Glomerular visceral epithelial cell (primary cell): ENCODE results near the gene THOC6.
"Not testable (repeated sequence)": the region's sequence is repeated elsewhere in the genome, so short reads cannot be mapped to it uniquely, and the experiment has no call there.

ENCODE experiments used
- DNase-seq: peaks from one replicate; pipeline ENCODE4 v3.0.0-alpha.2; 2016; ENCODE audit errors: extremely low spot score

THOC6 gene

DNA sequence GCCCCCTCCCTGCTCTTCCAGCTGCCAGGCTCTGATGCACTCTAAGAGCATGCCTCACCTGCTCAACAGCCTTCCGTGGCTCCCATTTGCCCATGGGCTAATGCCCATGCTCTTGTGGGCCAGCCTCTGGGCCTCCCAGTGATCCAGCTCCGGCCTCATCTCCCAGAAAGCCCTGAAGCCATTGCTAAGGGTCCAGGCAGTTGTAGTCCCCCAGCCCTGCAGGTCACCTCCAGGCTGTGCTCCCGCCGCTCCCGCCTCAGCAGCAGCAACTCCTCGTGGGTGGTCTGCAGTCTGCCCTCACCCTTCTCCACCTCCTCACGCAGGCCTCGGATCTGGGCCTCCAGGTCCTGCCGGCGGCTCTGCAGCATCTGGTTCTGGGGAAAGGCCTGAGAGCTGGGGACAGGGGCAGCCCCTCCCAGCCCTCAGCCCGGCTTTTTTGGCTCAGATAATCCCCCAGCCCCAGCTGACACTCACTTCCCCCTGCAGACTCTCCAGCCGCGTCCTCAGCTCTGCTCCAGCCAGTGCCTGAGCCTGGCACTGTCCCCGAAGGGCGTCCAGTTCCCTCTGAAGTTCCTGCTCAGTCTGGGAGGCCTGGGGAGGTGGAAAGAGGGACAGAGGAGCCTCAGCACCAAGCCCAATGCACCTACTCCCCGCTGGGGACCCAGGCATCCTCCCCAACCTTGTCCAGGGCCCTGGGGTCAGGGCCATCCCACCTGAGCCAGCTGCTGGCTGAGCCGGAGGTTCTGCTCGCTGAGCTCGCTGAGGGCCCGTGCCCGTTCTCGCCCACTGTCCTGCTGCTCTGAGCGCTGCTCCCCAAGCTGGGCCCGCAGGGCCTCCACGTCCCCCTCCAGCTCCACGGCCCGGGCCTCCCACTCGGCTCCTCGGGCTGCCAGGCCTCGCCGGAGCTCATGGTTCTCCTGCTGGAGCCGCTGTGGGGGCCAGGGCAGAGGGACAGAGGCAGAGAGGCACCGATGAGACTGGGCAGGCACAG lies 6.7 kb downstream of the THOC6 start:
- DNase-seq: no peak

DNA sequence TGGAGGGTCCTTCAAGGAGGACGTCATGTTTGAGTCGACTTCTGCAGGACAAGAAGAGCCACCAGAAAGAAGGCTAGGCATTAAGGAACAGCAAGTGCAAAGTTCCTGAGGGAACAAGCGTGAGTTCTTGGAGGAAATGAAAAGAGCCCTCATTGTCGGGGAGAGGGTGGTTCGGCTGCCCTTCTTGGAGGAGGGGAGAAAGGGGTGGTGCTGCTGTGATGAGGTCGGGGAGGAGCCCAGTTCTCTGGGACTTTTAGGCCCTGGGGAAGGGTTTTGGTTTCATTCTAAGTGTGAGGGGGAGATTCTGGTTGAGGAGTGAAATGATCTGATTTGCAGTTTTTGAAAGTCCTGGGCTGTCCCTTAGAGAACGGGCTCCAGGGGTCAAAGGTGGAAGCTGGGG lies 8.8 kb downstream of the THOC6 start:
- no peak for DNase-seq

DNA sequence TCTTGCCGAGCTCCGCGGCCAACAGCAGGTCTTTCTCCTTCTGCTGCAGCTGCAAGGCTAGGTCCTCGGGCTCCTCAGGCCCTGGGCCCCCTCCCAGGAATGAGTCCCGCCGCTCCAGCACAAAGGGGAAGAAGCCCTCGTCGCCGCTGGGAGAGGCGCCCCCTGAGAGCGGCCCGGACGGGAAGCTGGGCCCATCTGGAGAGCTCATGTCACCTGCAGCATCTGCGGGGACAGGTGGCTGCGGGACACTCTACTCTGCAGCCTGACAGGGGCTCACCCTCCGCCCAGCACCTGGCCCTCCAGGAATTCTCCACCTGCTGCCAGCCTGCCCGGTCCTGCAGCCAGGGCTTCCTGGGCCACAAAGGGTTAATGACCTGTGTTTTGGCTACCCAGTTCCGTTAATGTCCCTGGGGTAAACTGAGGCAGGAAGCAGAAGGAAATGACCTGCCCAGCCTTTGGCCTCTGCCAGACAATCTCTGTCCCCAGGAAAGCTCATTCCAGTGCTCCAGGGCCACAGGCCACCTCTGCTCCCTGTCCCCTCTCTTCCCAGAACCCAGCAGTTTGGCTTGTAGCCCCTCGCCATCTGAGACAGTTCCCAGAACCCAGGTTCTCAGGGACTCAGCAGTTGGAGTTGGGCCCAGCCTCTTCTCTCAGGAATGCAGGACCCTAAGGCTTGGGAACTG lies 11.6 kb downstream of the THOC6 start:
- DNase-seq: no peak

DNA sequence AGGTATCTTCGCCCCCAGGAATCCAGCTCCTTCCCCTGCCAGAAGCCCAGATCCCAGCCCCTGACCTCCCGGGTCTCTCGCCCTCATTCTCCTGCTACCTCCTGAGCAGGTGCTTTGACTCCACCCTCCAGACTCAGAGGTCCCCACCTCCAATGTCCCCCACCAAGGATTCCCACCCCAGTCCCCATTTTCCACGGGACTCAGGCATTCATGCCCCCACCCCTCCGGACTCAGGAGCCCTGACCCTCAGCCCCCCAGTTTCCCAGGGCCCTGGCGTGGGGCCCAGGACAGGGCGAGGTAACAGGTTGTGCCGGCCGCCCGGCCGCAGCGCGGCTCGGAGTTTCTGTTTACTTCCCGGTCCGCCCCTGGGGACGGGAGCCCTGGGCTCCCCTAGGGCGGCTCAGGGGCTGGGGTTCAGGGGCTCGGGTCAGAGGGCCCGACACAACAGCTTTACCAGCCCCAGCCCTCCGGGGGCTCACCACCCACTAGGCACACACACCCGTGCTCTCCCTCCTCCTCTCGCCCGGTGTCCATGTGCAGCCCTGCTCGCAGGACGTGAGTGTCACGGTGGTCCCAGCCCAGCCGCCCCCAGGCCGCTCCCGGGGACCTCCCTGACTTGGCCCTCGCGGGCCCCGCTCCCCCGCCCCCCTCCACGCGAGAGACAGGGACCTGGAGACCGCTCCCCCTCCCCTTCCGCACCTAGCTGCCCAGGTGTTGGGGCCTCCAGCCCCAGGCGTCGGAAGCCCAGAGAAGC lies 12.3 kb downstream of the THOC6 start:
- DNase-seq: no peak

DNA sequence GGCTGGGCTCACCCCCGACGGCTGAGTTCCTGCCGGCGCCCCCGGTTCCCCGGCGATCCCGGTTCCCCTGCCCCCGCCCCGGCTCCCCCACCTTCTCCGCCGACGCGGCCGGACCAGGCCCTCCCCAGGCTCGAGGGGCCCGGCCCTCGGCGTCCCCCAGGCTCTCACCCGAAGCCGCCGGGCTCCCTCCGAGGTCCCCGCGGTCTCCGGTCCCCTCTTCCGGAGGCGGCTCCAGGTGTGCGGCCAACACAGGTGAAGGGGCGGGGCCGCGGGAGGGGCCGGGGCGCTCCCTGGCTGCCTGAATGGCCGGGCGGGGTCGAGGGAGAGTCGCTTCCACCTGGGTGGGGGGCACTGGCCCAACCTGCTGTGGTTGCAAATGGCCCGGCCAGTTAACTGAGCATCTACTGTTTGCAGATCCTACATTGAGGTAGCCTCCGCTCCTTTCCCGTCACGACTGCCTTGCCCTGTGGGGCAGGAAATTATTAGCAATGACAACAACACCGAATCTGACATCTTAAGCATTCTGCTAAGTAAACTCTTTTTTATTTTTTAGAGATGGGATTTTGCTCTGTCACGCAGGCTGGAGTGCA lies 13.0 kb downstream of the THOC6 start, which contains the start of gene BICDL2:
BICDL2 (minus strand) TSS at position 219 of the 590 bp plus-strand sequence. CDS start 1,448 bp downstream, outside the sequence.
- no peak for DNase-seq

DNA sequence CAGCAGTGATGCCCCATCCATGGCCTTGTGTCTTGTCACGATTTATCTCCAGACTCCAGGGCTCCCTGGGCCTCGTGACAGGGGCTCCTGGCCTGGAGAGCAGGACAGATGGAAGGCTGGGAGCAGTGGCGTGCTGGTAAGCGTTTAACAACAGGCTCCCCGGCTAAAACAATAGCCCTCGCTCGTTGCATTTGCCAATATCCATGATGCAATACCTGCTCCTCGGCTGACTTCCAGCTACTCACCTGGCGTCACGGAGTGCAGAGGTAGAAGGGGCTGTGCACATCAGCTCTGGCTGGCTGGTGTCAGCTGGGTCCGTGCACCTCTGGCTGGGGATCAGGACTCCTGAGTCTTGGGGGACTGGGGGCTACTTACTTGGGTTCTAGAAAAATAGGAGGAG lies 14.4 kb downstream of the THOC6 start:
- no peak for DNase-seq

DNA sequence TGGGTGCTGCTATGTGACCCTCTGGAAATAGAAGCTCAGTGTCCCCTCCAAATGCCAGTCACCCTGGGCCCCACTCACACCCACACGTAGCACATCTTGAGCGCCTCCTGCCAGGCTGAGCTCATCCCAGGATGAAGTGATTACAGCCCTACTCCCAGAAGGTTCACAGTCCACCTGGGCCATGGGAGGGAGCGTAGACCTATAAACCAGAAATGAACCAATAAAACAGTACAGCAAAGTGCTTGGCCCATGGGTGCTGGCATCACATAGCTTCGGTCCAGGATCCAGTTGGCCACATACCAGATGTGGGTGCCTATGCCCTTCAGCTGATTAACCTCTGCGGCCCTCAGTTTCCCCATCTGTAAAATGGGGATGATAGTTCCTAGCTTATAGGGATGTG lies 15.1 kb downstream of the THOC6 start:
- DNase-seq: no peak

DNA sequence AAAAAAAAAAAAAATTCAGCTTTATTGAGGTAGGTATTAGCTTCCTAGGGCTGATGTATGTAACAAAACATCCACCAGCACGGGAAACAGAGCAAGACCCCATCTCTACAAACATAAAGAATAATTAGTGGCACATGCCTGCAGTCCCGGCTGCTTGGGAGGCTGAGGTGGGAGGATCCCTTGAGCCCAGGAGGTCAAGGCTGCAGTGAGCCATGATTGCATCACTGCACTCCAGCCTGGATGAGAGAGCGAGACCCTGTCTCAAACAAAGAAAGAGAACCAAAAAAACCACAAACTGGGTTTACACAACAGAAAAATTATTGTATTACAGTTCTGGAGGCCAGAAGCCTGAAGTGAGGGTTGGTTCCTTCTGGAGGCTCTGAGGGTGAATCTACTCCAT lies 18.5 kb downstream of the THOC6 start:
- DNase-seq: no peak

DNA sequence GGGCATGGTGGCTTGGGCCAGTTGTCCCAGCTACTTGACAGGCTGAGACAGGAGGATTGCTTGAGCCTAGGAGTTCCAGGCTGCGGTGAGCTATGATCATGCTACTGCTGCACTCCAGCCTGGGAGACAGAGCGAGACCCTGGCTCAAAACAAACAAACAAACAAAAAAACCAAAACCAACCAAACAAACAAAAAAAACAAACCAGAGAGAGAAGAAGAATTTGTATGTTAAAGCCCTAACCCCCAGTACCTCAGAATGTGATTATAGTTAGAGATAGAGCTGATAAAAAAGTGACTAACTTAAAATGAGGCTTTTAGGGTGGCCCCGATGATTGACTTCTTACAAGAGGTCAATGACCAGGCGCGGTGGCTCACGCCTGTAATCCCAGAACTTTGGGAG lies 20.9 kb downstream of the THOC6 start:
- DNase-seq: no peak

DNA sequence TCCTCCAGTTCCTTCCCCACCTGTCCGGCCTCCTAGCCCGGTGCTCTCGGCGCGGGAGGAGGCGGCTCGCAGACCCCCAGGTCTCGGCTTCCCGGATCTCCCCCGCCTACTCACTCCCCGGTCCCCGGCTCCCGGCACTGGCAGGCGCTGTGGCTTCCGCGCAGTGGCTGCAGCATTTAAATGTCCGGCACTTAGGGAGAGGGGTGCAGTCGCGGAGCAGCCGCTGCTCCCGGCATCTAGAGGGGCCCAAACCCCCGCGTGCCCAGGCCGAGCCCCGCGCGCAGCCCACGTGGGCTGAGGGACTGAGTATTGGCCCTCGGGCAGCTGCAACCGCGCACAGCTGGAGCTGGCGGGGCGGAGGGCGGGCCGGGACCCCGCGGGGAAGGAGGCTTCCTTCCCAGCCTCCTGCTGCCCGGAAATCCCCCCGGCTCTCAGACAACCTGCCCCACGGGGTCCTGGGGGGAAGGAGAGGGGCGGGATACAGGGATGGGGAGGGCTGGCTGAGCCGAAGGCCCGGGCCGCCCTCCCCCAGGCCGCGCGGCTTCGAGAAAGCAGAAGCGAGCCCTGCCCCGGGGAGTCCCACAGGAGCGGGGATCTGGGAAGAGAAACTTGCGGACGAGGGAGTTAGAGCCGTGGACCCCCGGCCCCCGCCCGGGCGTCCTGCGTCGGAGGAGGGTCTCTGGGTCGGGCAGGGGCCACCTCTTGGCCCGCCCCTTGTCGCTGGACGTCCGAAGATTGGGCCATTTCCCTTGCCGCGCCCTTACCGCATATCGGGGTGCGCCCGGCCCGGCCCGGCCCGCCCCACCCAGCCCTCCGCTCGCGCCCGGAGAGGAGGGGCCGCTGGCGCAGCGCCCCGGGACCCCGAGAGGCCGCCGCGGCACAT lies 22.2 kb downstream of the THOC6 start, which contains the start of gene MMP25:
MMP25 (plus strand) TSS at position 804 of the 883 bp plus-strand sequence. CDS start 357 bp downstream, outside the sequence.
- DNase-seq: no peak

DNA sequence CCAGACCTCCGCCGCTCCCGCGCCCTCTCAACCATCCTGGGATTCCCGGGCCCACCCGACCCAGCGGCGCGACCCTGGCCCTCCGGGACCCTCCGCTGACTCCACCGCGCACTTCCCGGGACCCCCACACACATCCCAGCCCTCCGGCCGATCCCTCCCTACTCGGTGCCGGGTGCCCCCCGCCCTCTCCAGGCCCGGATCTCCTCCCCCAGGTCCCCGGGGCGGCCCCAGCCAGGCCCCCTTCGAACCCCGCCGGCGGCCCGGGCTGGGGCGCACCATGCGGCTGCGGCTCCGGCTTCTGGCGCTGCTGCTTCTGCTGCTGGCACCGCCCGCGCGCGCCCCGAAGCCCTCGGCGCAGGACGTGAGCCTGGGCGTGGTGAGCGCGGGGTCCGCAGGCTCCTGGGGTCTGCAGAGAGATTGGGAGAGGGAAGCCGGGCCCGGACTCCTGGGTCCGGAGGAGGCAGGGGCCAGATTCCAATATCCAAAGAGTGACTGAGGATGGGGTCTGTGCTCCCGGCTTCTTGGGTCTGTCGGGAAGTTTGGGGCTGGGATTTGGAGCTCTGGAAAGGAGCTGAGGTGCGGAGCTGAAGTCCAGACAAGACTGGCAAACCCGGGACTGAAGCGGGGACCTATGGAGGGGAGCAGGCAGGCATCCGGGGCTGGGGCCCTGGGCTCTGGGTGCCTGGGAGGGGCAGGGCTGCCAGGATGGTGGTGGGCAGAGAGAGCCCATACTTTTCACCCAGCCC lies 23.0 kb downstream of the THOC6 start:
- DNase-seq: no peak

DNA sequence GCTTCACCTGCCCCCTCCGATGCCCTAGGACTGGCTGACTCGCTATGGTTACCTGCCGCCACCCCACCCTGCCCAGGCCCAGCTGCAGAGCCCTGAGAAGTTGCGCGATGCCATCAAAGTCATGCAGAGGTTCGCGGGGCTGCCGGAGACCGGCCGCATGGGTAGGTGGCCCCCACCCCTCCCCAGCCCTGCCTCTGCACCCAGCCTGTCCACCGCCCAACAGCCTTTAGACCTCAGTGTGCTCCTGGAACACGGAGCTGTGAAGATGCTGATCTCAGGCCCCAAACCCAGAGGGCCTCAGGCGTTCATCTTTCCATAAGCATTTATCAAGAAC lies 23.5 kb downstream of the THOC6 start:
- DNase-seq: no peak

DNA sequence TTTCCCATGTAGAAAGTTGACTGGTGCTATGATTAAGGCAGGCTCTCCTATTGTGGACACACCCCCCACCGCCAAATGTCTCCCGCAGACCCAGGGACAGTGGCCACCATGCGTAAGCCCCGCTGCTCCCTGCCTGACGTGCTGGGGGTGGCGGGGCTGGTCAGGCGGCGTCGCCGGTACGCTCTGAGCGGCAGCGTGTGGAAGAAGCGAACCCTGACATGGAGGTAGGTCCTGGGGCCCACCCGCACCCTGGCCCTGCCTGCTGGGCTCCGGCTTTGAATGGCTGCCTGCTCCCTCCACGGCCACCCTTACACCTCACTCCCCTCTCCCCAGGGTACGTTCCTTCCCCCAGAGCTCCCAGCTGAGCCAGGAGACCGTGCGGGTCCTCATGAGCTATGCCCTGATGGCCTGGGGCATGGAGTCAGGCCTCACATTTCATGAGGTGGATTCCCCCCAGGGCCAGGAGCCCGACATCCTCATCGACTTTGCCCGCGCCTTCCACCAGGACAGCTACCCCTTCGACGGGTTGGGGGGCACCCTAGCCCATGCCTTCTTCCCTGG lies 26.2 kb downstream of the THOC6 start:
- DNase-seq: no peak

DNA sequence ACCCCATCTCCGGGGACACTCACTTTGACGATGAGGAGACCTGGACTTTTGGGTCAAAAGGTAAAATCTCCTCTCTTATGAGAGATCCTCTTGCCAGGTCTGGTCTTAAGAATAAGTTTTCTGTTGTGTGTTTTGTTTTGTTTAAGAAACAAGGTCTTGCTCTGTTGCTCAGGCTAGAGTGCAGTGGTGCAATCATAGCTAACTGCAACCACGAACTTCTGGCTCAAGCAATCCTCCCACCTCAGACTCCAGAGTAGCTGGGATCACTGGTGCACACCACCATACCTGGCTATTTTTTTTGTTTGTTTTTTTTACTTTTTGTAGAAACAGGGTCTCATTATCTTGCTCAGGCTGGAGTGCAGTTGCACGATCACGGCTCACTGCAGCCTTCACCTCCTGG lies 26.7 kb downstream of the THOC6 start:
- no peak for DNase-seq

DNA sequence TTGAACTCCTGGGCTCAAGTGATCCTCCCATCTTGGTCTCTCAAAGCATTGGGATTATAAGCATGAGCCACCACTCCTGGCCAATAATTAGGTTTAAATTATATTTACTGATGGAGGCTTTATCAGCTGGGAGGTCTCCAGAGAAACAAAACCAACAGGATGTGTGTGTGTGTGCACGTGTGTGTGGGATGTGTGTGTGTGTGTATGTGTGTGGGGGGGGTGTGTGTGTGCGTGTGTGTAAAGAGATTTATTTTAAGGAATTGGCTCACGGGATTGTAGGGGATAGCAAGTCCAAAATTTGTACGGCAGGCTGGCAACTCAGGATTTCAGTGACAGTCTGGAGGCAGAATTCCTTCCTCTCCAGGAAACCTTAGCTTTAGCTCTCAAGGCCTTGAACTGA lies 27.2 kb downstream of the THOC6 start:
- DNase-seq: no peak

DNA sequence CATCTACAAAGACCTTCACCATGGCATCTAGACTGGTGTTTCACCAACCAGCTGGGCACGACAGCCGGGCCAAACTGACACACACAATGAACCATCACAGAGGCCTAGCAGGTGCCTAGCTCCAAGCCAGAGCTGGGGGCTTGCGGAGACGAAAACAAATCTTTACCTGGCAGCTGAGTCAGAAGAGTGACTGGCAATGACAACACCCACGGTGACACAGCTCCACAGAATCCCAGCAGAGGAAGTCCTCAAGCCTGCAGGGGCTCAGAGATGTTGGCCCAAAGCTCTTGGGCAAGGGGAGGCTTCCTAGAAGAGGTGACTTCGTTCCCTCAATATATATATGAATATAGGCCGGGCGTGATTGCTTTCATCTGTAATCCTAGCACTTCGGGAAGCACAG lies 27.7 kb downstream of the THOC6 start:
- no peak for DNase-seq

DNA sequence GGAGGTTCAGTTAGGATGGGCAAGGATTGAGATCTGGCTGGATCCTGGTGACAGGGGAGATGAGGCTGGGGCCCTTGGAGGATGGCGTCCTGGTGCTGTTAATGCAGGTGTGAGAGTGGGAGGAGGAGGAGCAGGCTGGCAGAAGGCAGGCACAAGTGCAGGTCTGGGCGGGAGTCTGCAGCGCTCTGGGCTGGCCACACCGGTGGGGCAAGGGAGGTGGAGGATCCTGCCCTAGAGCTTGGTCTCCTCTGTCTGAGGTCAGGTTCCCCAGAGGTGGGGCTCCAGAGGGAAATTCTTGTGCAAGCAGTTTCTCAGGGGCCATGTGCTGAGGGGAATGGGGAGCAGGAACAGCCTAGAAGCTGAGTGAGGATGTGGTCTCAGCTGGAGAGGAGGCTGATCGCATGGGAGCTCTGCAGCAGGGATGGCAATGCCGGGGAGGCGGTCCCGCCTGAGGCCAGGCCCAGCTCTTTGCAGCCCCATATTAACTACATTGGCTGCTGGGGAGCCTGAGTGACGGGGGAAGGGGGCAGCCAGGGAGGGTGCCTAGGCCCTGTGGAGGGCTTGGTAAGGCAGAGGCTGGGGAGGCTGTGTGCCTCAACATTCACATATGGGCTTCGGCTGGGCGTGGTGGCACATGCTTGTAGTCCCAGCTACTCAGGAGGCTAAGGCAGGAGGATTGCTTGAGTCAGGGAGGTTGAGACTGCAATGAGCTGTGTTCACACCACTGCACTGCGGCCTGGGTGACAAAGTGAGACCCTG lies 28.9 kb downstream of the THOC6 start:
- DNase-seq: not testable (repeated sequence)

DNA sequence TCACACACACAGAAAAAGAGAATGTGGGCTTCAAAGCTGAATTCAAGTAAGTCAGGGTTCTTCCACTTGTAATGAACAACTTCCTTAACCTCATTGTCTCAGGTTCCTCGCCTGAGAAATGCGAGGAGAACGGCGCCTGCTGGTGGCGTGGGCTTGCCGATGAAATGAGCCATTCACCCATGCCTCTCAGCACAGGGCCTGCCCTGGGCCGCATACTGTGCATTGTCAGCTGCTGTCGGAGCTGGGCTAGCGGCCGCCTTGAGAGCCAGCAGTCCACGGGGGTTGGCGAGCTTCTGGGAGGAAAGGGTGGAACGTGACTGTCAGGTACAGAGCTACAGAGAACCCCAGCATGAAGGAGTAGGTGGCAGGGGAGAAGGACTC lies 29.5 kb downstream of the THOC6 start:
- not testable (repeated sequence) for DNase-seq
